Astrocyte of the spinal cord (primary cell): ENCODE measurements around the gene TAF1B.

Experiments
- DNase-seq: peaks from one replicate; pipeline ENCODE4 v3.0.0; 2011; ENCODE audit warnings: low read depth, low spot score
- H3K4me3 ChIP-seq: 2 replicates; pipeline ENCODE4 v1.5.1; 2011; ENCODE audit warnings: low read depth, mild to moderate bottlenecking, low read length, moderate library complexity
- in situ Hi-C: cut with HindIII; loops from 2 replicates; pipeline ENCODE4 v1.10.0; 2017; ENCODE audit warnings: low sequenced_read_pairs
- TF ChIP-seq, protein P1 (sequence below): IDR thresholded peaks from 2 replicates; pipeline ENCODE4 v1.5.1; 2012; ENCODE audit warnings: low read depth, mild to moderate bottlenecking, low read length, inconsistent platforms

TAF1B gene

DNA sequence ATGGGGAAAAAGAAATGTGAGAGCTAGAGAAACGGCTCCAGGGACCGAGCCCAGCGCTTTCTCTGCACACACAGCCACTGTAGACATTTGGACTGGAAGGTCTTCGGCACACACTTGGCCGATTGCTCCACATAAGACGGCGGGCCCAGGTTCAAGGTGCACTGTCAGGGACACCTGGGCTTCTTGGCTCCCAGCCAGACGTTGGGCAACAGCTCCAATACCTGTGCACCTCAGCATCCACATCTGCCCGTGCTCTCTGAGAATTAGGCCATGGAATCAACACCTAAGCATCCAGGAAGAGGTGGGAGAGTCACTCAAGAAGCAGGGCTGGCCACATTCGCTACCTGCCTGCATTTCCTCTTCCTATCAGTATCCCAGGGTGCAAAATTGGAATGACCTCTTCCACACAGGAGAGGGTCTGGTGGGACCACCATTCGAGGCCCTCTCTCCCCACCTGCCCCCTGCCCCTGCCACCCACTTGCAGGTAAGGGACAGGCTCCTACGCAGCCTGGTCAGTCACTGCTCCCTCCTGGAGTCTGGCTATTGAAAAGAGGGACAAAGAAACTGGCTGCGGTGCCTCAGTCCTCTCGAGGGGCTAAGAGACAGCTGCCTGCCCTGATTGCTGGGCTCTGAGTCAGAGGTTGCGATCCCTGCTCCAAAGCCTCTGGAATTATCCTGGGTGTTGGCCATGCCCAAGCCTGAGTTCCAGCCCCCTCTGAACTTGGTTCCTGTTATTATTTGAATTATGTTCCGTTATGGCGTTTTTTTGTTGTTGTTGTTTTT lies 40.1 kb upstream of the TAF1B start:
- TF ChIP-seq, protein P1, sequence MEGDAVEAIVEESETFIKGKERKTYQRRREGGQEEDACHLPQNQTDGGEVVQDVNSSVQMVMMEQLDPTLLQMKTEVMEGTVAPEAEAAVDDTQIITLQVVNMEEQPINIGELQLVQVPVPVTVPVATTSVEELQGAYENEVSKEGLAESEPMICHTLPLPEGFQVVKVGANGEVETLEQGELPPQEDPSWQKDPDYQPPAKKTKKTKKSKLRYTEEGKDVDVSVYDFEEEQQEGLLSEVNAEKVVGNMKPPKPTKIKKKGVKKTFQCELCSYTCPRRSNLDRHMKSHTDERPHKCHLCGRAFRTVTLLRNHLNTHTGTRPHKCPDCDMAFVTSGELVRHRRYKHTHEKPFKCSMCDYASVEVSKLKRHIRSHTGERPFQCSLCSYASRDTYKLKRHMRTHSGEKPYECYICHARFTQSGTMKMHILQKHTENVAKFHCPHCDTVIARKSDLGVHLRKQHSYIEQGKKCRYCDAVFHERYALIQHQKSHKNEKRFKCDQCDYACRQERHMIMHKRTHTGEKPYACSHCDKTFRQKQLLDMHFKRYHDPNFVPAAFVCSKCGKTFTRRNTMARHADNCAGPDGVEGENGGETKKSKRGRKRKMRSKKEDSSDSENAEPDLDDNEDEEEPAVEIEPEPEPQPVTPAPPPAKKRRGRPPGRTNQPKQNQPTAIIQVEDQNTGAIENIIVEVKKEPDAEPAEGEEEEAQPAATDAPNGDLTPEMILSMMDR, result no peak
- no peak overlapping the region for H3K4me3 ChIP-seq
- DNase-seq, result no peak
- in situ Hi-C loops, result loop anchor here (25.0 kb wide), 1 partner anchor 234 kb away; the partner anchor contains the start of gene KLF11

DNA sequence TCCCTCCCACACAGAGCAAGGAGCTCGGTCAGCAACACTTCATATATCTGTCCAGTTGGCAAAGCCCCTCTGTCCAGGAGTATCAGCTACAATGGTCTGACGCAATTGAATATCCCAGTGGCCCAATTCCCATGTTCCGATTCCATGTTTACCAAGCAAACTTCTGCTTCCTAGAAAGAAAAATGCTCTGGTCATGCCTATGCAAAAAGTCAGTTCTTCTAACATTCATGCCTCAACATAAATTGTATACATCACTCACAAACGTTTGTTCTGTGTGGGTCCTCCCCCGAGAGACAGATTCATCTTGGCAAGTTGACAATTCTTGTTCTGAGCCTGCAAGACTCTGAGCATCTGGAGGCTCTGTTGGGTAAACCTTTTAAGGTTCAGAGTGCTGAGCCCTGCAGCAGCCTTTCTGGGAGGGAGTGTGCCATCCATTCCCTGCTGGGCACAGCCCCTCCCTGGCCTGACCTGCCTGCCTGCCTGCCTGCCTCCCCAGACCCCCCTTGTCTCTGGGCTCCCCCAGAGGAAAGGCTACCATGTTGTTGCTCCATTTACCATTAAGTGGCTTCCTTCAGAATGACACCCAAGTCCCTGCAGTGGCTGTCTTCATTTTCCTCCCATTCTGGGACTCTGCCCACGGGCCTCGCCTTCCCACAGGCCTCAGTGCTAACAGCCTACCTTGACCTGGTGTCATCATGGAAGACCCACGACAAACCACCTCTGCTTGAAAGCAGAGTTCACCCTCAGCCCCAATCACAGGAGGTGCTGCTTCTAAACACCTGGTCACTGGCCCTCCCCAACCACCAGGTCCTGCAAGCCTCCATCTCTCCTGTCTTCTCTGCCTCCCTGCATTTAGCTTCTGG lies 37.6 kb upstream of the TAF1B start:
- TF ChIP-seq, protein P1, result no peak
- H3K4me3 ChIP-seq, result no peak overlapping the region
- in situ Hi-C loops, result loop anchor here (25.0 kb wide), 1 partner anchor 232 kb away; the partner anchor contains the start of gene KLF11
- no peak for DNase-seq

DNA sequence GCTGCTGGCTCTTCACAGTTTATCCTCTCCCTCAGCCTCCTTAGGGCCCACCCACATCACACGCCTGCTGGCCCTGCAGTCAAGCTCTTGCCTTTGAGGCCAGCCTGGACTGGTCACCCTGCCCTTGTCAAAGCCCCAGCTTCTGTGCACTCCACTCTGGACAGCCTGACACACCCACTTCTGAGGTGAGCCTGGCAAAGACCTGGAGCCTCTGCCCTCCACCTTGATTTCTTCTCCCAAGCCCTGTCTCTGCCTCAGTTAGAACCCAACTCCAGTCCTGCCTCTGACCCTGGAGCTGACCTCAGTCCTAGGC lies 37.0 kb upstream of the TAF1B start:
- TF ChIP-seq, protein P1, result no peak
- H3K4me3 ChIP-seq, result no peak overlapping the region
- no peak for DNase-seq
- in situ Hi-C loops, result loop anchor here (25.0 kb wide), 1 partner anchor 231 kb away; the partner anchor contains the start of gene KLF11

DNA sequence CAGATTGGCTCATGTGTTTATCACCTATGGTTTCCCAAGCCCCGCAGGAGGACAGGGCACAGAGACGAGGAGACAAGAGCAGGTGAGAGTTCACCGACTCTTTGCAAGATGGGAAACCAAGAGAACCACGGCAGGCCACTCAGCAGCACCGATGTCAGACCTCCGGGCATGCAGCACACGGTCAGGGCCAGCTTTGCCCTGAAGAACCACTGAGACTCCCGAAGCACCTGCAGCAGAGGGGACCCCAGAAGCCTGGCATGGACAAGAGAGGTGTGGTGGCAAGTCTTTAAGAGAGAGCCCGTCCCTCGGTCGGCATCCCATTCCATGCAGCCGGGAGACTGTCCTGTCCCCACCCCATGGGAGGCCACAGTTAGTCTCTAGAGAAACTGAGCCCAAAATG lies 36.6 kb upstream of the TAF1B start:
- DNase-seq, result no peak
- TF ChIP-seq, protein P1, result no peak
- in situ Hi-C loops, result loop anchor here (25.0 kb wide), 1 partner anchor 231 kb away; the partner anchor contains the start of gene KLF11
- no peak overlapping the region for H3K4me3 ChIP-seq

DNA sequence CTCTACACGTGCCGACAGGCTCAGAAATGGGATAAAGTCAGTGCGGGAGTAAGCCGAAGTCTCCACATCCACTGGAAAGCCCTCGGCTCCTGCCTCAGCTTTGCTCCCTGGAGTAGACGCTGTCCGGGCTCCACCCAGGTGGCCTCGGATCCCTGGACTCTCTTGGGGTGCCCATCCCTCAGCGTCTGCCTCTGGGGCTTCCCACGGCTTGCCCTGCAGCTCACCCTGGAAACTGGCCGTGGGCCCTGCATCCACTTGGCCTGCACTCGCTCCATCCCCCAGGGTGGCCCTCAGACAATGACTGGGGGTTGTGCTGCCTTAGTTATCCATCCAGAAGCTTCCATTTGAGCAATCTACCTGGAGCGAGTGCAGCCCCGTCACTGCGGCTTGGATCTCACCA lies 36.2 kb upstream of the TAF1B start:
- in situ Hi-C loops, result loop anchor here (25.0 kb wide), 1 partner anchor 230 kb away; the partner anchor contains the start of gene KLF11
- TF ChIP-seq, protein P1, result no peak
- no peak overlapping the region for H3K4me3 ChIP-seq
- DNase-seq, result no peak

DNA sequence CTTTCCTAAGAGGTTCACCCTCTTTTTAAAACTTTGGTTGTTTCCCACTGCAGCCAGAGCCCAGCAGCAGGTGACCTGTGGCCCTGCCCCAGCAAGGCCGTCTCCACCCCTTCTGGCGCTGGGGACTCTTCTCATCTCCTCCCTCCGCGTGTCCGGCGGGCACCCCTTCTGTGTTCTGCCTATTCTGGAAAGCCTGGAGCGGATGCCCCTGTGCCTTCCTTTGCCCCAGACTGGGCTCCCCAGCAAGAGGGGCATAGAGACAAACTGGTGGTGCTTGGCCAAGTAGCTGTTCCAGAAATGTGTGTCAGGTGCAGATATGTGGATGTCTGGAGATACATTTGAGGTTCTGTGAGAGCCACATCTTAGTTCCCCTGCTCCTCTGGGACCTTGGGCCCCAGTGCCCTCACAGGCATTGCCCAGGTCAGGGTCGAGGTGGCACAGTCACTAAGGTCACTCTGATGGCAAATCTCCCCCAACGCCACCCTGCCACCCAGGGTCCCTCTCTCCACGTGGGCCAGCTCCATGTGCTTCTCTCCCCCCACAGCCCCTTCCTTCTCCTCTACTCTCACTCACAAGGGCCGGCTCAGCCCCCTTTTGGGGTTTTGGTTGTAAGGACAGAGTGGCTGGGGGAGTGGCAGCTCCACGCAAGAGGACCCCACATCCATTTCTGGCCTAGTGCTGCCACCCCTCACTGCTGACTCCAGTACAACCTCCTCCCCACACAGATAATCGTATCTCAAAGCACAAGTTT lies 35.5 kb upstream of the TAF1B start:
- in situ Hi-C loops, result loop anchor here (25.0 kb wide), 1 partner anchor 230 kb away; the partner anchor contains the start of gene KLF11

More for the DNA sequence above, 35.5 kb upstream of the TAF1B start:
- no peak overlapping the region for H3K4me3 ChIP-seq
- TF ChIP-seq, protein P1, result no peak
- DNase-seq, result no peak
